ENCODE measurements around the gene NBPF3.
"Not testable (repeated sequence)": the region's sequence is repeated elsewhere in the genome, so short reads cannot be mapped to it uniquely, and the experiment has no call there.

GRCh38 chr1:21428481-21429073, 11.4 kb upstream of the NBPF3 start:
- TF ChIP-seq CTCF (conservative IDR thresholded peaks at IDR 0.05); ZFX (IDR thresholded peaks at IDR 0.05): not testable (repeated sequence)

Measured in C4-2B (cell line).